HG03108 (cell line): ENCODE data around the gene CYS1.
"Not testable (repeated sequence)": the region's sequence is repeated elsewhere in the genome, so short reads cannot be mapped to it uniquely, and the experiment has no call there.

ENCODE experiments used
- ATAC-seq: cut with Tn5 transposase; IDR thresholded peaks from one replicate; pipeline ENCODE4 v1.9.1; 2021; ENCODE audit warnings: moderate library complexity; ENCODE audit not compliant: unreplicated experiment

CYS1 gene

DNA sequence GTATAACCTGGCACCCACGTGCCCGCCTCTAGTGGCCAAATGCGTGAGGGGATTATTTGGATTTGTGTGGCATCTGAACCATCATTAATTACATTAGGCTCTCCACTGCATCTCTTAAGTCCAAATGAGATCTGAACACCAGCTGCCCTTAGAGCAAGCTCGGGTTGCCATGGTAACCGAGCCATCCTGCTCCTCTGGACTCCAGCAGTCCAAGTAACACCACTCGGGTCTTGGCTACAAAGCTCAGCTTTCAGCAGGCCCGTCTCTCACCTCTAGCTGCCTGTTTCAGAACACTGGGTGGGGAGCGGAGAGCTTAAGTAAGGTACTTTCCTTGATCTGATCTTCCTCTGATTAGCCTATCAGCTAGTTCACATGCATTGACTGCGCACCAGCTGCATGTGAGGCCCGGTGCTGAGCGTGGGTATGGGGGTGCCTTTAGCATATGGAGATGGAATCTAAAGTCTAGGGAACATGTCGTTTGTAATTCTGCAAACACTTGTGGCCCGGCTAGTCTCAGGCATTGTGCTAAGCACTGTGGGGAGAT lies 14.1 kb upstream of the CYS1 start:
- no peak for ATAC-seq

DNA sequence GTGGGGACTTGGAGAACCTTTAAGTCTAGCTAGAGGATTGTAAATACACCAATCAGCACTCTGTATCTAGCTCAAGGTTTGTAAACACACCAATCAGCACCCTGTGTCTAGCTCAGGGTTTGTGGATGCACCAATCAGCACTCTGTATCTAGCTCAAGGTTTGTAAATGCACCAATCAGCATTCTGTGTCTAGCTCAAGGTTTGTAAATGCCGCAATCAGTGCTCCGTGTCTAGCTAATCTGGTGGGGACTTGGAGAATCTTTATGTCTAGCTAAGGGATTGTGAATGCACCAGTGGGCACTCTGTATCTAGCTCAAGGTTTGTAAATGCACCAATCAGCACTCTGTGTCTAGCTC lies 11.7 kb upstream of the CYS1 start:
- not testable (repeated sequence) for ATAC-seq

DNA sequence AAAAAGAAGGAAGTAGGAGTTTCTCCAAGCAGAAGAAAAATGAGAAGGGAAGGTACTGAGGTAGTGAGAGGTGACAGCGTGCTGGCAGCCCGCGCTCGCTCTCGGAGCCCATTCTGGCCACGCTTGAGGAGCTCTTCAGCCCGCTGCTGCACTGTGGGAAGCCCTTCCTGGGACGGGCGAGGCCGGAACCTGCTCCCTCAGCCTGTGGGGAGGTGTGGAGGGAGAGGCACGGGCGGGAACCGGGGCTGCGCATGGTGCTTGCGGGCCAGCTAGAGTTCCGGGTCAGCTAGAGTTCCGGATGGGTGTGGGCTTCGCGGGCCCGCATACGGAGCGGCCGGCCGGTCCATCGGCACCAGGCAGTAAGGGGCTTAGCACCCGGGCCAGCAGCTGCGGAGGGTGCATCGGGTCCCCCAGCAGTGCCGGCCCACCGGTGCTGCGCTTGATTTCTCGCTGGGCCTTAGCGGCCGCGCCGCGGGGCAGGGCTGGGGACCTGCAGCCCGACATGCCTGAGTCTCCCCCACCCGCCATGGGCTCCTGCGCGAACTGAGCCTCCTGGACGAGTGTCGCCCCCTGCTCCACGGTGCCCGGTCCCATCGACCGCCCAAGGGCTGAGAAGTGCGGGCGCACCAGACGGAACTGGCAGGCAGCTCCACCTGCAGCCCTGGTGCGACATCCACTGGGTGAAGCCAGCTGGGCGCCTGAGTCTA lies 11.1 kb upstream of the CYS1 start:
- no peak for ATAC-seq

DNA sequence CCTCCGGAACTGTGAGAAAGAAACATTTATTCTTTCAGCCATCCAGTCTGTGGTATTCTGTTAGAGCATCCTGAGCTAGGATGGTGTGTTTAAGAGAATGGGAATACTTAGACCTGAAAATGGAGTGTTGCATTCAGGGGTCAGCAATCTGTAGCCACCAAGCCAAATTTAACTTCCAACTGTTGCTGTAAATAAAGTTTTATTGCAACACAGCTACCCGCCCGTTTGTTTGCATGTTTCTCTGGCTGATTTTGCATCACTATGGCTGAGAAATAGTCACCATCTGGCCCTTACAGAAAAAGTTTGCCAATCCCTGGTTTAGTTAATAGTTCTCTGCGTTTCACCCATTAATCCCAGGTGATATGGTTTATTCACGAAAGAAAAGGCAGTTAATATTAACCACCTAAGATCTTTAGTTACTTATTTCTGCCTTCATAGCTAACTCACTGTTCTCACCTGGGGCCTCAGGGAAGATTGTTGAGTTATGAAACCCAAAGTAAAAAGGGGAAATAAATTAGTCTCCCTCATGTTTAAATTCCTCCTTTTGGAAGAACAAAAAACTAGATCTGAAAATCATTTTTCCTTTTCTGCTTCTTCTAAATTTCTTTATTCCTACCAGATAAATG lies 9.5 kb upstream of the CYS1 start:
- peak; percentile 46 for ATAC-seq

DNA sequence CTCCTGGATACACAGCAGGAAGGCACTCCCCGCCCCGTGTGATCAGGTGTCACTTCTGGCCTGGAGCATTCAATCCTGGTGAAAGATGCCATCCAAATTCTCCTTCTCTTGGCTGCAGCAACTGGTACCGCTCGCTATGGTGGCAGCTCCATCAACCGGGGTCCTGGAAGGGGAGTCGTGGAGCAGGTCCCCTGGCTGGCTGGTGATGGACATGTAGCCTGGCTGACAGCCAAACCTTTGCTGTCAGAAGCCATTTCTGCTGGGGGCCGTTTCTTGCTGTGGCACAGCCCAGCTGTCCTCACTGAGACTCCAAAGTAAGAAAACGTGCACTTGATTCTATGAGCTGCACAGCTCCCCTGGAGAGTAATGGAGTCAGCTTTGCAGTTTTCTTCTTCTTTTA lies 7.1 kb upstream of the CYS1 start:
- ATAC-seq: no peak

DNA sequence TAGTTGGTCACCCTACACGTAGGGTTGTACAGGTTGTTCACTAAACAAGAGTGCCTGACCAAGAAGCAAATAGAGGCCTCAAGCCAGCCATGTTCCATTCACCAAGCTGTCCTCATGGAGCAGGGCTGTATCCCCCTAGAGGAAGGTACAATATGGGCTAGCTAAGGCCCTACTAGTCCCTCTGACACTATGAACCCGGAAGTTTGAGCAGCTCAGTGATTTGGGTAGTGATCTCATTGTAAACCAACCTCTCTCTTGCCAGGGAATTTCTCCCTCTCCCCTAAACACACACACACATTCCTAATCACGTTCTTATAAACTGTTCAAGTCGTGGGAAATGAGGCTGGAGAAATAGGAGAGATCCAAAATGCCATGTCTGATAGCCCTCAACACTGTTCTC lies 6.7 kb upstream of the CYS1 start:
- no peak for ATAC-seq

DNA sequence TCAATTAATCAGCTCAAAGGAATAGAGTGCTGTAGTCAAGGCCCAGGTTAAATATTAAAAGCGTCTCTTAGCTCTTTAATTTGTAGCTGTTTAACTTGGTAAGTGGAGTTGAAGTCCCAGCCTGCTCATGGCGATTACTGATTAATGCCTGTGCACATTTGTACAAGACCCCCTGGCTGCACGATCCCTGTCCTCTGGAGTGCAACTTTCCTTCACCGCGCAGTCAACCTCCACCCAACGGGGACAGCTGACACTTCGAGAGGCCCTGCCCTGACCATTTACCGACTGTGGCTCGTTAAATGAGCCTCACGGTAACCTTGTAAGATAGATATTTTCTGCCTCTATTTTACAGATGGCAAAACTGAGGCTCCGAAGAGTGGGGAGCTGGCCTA lies 5.5 kb upstream of the CYS1 start:
- no peak for ATAC-seq

DNA sequence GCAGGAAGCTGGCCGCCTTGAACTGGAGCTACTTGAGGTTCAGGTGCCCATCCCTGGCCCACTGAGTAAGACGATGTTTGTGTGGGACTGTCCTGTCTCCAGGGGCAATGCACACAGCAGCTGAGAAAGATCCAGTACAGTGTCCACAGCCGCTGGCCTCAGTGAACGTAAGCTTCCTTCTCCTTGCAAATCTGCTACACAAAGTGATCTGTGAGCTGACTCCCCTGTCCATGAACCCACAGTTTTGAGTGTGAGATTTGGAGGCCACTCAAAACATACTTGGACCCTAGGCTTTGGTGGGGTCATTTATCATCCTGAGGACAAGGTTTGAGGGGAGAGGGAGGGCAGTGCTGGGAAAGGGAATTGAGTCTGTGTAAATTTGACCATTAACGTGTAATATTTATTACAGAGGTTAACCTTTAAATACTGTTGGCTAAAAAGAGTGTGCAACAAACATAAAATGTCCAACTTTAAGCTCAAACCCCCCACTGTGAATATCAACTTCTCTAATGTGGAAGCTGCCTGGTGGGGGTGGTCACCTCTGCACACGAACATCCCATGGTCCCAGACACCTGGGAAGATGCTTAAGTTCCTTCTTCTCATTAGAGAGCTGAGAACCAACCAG lies 4.9 kb upstream of the CYS1 start:
- ATAC-seq: no peak

DNA sequence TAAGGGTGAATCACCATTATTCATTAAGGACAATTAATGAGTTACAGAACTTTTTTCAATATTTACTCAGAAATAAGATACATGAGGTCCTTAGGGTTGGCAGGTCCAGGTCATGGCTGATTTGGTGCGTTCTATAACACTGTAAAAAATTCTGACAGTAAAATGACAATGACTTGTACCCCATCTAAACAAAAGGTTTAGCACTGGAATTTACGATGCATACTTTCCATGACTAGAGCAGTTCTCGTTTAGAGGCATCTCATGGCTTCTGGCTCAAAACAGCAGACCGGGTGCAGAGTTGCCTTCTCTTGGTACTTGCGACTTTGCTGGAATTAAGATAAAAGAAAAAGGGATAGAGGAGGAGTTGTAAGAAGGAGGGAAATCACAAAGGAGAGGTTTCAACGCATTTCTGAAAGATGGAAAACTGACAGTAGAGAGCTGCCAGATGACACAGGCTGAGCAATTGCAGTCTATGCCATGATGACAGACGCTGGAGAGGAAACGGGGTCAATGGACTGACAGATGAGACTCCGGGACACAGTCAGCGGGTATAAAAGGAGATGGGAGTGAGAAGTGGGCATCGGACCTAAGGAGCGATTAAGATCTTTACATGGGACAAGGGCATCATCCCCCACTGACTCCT lies 4.1 kb upstream of the CYS1 start:
- no peak for ATAC-seq

DNA sequence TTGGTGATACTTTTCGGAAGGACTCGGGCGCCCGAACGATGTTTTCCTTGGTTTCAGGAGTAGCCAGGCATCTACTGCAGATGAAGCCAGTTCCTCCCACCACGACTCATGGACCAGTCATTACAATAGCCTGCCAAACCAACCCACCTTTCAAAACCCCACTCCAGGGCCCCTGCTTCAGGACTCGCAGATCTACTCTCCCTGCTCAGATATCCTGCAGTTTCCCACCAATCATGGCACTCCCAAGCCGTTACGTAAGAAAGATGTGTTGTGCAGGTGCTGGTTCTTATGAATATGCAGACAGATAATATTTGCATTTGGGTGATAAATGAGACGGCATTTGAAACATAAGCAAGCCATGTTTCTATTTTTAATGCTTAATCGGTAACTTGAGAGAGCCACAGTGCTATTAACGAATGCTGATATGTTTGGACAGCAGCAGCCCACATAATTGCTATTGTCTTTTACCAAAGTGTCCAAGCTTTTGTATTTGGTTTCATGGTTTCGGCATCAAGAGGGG lies 3.5 kb upstream of the CYS1 start:
- peak; percentile 43 for ATAC-seq

DNA sequence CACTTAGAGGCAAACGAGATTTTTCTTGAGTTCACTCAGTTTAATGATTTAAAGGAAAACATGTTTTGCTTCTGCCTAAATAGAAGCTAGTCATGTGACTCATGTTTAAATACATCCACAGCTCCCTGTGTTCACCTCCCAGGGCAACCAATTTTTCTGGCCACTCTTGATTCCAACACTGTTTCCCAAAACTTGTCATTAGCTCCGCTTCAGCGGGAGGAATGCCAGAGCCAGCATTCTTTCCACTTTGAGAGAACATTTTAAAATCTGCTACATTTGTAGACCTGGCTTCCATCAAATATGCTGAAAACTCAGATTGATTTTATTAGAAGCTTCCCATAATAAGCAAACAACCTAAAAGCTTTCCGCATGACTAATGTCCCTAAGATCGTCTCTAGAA lies 2.8 kb upstream of the CYS1 start:
- no peak for ATAC-seq

DNA sequence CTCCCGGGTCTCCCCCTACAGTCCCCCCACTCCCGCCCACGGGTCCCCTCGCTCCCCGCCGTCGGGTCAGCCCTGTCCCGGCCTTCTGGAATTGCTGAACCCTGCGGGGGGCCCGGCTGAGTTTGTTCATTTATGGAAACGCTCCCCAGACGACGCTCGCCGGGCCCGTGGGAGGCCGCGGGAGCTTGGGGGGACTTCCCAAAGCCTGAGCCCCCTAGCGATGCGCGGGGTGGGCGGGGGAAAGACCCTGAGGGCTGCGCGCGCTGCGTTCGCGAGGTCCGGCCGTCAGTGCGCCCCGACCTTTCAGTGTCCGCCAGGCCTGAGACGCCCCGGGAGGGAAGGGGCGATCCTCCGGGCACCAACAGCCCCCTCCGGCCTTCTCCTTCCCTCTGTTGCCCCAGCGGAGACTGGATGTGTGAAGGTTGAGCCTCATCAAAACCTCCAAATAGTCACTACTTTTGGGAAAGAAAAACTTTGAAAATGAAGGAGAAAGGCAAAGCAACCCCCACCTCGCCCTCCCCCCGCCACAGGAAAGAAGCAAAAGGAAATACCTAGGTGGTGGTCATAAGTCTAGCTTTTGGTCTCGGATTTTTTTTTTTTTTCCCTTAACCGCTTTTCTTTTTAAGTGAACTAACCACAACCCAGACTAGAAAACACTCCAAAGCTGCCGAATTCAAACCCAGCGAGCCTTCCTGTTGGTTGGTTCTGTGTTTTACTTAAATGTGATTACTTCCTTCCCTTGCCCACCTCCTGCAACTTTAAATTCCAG lies 509 bp upstream of the CYS1 start:
- peak; percentile 4 for ATAC-seq

DNA sequence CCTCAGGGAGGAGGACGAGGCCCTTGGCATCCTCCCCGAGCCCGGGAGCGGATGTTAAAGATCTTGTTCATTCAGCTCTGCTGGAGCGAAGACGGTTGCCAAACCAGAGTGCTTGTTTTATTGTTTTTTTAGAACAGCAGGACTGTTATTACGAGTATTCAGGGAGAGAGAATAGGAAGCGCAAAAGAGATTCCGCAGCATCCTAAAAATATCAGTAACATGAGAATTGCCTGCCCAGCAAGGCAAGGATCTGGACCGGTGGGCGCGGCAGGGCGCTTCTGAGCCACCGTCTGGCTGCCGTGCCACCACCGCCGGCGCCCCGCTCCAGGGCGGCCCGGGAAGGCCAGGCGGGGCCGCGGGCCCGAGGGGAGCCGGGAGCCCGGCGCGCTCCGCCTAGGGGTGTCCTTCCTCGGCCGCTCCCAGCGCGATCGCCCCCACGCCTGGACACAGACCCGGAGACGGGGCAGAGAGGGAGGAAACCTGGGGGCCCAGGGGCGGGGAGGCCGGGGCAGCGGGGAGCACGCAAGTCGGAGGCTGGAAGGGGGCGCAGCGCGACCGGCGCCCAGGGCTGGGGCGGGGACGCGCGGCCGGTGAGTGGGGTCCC lies 843 bp downstream of the CYS1 start:
- peak; percentile 9 for ATAC-seq

DNA sequence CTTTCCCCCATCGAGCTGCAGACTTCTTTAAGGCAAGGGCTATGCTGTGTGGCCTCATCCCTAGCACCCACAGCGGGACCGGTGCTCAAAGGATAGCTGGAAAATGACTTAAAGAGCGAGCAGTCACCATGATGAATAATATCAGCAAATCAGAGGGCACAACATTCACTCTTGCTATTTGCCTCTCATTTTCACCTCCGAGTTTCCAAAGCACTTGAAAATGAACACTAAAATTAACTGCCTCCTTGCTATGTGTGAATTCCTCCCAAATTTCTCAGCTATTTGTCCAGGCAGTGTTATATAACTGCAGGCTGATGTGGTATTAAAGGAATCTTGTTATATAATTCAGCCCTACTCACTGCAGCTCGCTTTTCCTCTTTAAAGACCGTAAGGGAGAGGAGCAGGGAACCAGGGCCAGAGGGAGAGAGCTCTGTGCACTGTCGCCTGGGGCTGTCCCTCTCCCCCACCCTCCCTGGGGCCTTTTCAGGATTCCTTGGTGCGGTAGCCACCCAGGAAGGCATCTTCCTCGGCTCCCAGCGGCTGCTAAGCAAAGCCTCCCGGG lies 1.4 kb downstream of the CYS1 start:
- ATAC-seq: no peak

DNA sequence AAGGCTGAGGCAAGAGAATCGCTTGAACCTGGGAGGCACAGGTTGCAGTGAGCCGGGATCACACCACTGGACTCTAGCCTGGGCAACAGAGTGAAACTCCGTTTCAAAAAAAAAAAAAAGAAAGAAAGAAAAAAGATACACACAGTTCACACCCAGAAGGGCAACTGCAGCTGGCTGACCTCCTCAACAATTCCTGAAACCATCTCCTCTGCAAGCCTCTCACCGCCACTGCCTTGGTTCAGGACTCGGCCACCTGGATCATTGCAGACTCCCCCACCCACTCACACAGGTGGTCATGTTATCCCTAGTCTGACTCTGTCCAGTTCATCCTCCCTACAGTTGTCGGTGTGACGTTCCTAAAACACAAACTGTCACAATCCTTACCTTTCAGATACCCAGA lies 2.2 kb downstream of the CYS1 start:
- no peak for ATAC-seq

DNA sequence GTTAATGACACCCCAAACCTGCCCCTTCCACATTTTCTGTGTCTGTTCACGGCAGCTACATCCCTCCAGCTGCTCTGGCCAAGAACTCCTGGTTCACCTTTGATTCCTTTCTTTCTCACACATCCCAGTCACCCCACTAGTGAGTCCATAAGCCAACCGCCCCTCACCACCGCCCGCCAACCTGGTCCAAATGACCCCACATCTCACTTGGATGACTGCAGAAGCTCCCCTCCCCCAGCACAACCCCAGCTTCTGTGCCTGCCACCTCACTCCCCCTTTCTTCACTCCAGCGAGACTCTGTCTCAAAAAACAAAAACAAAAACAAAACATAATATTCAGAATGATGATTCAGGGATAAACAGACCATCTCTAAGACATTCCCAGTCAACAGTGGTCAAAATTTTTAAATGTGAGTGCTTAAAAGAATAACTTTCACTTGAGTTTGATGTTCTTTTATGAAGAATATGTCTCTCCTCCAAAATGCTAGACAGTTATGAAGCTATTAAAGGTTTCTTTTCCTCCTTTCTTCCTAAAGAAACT lies 3.2 kb downstream of the CYS1 start:
- no peak for ATAC-seq

DNA sequence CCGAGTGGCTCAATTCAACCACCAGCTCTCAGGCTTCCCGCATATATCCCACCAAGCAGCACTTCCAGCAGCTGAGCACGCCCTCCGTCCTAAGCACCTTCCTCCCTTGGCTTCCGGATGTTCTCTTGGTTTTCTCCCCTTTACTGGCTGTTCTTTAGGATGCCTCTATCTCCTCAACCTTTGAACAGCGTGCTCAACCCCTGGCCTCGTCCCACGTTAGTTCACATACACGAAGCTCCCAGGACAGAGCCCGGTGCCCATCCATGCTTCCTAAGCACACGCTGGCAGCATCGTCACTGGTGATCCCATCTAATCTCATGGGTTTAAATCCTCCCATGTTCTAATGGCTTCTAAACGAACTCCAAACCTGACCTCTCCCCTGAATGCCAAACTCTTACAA lies 3.7 kb downstream of the CYS1 start:
- no peak for ATAC-seq

DNA sequence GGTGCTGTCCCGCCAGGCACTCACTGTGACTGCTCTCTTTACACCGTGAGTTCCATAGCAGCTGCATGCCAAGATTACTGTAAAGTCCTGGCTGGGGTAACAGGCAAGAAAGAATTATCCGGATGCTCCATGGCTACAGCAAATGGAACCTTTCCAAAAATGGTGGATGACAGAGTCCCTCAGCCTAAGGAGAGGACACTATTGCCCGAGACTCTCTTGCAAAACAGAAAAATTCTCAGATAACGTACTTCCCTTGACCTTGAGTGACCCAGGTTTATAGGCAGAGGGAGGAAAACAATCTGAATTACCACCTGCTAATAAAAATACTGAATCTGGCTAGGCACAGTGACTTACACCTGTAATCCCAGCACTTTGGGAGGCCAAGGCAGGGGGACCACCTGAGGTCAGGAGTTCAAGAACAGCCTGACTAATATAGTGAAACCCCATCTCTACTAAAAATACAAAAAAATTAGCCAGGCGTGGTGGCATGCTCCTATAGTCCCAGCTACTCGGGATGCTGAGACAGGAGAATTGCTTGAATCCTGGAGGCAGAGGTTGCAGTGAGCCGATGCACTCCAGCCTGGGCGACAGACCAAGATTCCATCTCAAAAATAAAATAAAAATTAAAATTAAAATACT lies 4.5 kb downstream of the CYS1 start:
- ATAC-seq: no peak

DNA sequence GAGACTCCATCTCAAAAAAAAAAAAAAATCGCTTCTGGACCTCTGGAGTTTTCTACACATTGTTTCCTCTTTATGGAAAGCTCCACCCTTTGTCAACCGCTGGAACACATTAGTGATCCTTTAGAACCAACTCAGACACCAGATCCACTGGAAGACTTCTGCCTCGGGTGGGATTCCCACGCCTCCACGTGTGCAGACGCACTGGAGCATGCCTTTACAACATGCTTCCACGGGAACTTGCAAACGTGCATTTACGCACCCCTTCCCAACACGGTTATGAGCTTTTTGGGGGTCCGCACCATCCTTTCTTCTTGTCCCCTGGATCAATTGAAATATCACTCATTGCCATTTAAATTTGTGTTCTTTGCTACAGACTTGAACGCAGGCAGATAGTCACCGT lies 5.1 kb downstream of the CYS1 start:
- no peak for ATAC-seq
